ENCODE results near the gene FGFBP3. TPM values are rescaled to one million over a fixed set of nuclear protein-coding genes. Genes with fewer than 3 reads are reported as not detected.

Gene FGFBP3
- total and polyA plus RNA-seq, 2 of the 4 experiments (the other 2 are of a cell fraction), result under 0.01 to 0.36 TPM

DNA sequence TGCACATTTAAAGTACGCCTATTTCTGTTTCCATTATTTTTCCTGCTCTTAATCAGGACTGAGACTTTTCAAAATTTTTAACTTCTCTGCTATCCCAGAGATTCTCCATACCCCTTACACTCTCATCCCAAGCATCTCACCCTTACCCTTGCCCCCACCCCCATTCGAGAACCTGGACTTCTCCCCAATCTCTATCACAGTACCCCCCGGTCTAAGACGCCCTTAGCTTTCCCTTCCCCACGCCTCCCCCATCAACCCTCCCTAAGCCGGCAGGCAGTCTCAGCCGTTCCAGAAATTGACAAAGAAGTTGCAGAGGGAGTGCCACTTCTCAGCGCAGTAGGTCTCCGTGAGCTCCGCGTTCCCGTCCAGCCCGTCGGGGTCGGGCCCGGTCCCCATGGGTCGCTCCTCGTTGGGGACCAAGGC, 1.4 kb downstream of the FGFBP3 start:
- no peak for DNase-seq
- H3K36me3 ChIP-seq (ENCODE audit: control insufficient read depth, insufficient read depth, low read length), result no peaks in the 10 kb centered on the region
- H2AK5ac ChIP-seq (ENCODE audit: low read depth, low read length), result peak overlapping the region; percentile 7; the same call in 1 of the 2 replicates
- H2BK120ac ChIP-seq (ENCODE audit: low read depth, low read length), result no peak overlapping the region
- ATAC-seq (ENCODE audit: low read depth), result peak; percentile 11; the same call in 1 of the 2 replicates
- in situ Hi-C loops (cut with MboI; ENCODE audit: low sequenced_read_pairs), result loop anchor here (25.0 kb wide), 2 partner anchors 521 to 996 kb away; partner anchors contain the start of gene ANKRD1
- POLR2A ChIA-PET (ENCODE audit: unreplicated experiment), result interaction anchor here (1.2 kb wide), 1 partner anchor 16 kb away, joined by 4 read pairs; the partner anchor contains the start of gene BTAF1
- H2AK9ac ChIP-seq (replicated peaks; ENCODE audit: low read depth, low read length, poor library complexity), result peak overlapping the region; percentile 8
- peak overlapping the region; percentile 35; the same call in 1 of the 2 replicates for H3K23ac ChIP-seq (ENCODE audit: low read depth, low read length)
- 17% methylated on average over 4 of the region's 18 CpGs; no CpG with 5 or more reads in 1 of the 2 experiments for WGBS, 2 experiments (ENCODE audit: extremely low coverage in 2 of 2, insufficient read length in 1 of 2)
- H3K4me2 ChIP-seq (ENCODE audit: low read depth, low read length), result peak overlapping the region; percentile 73
- H3K79me1 ChIP-seq (ENCODE audit: low read depth in 1 of 2, low read length in 2 of 2), result peaks cover 7 to 9% of the 10 kb centered on the region in 2 experiments; a peak in 2 of 4 replicates
- no peaks in the 10 kb centered on the region for H4K20me1 ChIP-seq (ENCODE audit: insufficient read depth, low read length)
- intact Hi-C loops (cut with micrococcal nuclease), result loop anchor here (2.0 to 5.0 kb wide), 2 partner anchors 43 to 1036 kb away; partner anchors contain the start of gene RPP30
- H3K56ac ChIP-seq (ENCODE audit: extremely low read depth, insufficient read depth, low read length), result no peak overlapping the region
- H2AFZ ChIP-seq (replicated peaks; ENCODE audit: low read length, poor library complexity), result peak overlapping the region; percentile 85
- no peaks in the 10 kb centered on the region for H3K4me1 ChIP-seq (ENCODE audit: control insufficient read depth, insufficient read depth, low read length)
- H3K27me3 ChIP-seq (ENCODE audit: control insufficient read depth, insufficient read depth, low read length), result no peaks in the 10 kb centered on the region
- no peak overlapping the region for H2BK15ac ChIP-seq (ENCODE audit: low read depth, low read length)
- peak overlapping the region; percentile 63 to 80; a peak in 2 of 4 replicates for H4K8ac ChIP-seq (ENCODE audit: low read depth in 2 of 2, low read length in 2 of 2)
- no peak overlapping the region for H2BK5ac ChIP-seq (ENCODE audit: low read depth, low read length, poor library complexity, severe bottlenecking)
- peak overlapping the region; percentile 68 for H3K4ac ChIP-seq (ENCODE audit: low read depth, low read length)
- CTCF ChIA-PET, result interaction anchor here (0.6 to 1.0 kb wide), 2 partner anchors 12 to 73 kb away, joined by 3 read pairs; no protein-coding TSS in a partner anchor
- 0 out of 2 replicates have a peak overlapping the region, but pooled peaks have one; percentile 2 for H3K18ac ChIP-seq (ENCODE audit: low read depth, low read length)
- no peak overlapping the region for H2BK20ac ChIP-seq (ENCODE audit: low read depth, low read length)
- peak overlapping the region; percentile 72 for H3K4me3 ChIP-seq (ENCODE audit: insufficient read depth, low read depth, low read length)
- dilution Hi-C loops (cut with HindIII; ENCODE audit: low sequenced_read_pairs, unreplicated experiment), result no loop called here
- peak overlapping the region; percentile 36; the same call in 1 of the 2 replicates for H4K91ac ChIP-seq (ENCODE audit: insufficient read depth, low read depth, low read length)
- H3K9me3 ChIP-seq (ENCODE audit: control insufficient read depth, insufficient read depth, low read length), result no peaks in the 10 kb centered on the region
- TF ChIP-seq CHD1 (IDR thresholded peaks at IDR 0.05; ENCODE audit: low read depth, low read length) (no peak), POLR2A (IDR thresholded peaks at IDR 0.05; ENCODE audit: low read depth, low read length) (no peak), MXI1 (IDR thresholded peaks at IDR 0.05; ENCODE audit: borderline replicate concordance, low read depth, low read length) (no peak), CEBPB (IDR thresholded peaks at IDR 0.05; ENCODE audit: low read depth, low read length) (no peak), RAD21 (IDR thresholded peaks at IDR 0.05; ENCODE audit: low read length) (no peak), MAZ (IDR thresholded peaks at IDR 0.05; ENCODE audit: borderline replicate concordance, low read depth, low read length) (no peak), RFX5 (IDR thresholded peaks at IDR 0.05; ENCODE audit: low read depth, low read length) (no peak), RCOR1 (IDR thresholded peaks at IDR 0.05; ENCODE audit: insufficient replicate concordance, low read length) (no peak), NFE2L2 (IDR thresholded peaks at IDR 0.05; ENCODE audit: low read depth, low read length) (no peak), MAFK (IDR thresholded peaks at IDR 0.05; ENCODE audit: low read depth, low read length) (no peak), FOS (IDR thresholded peaks at IDR 0.05; ENCODE audit: low read depth, low read length) (no peak), BHLHE40 (IDR thresholded peaks at IDR 0.05; ENCODE audit: low read depth, low read length) (no peak)
- TF ChIP-seq, protein P1, sequence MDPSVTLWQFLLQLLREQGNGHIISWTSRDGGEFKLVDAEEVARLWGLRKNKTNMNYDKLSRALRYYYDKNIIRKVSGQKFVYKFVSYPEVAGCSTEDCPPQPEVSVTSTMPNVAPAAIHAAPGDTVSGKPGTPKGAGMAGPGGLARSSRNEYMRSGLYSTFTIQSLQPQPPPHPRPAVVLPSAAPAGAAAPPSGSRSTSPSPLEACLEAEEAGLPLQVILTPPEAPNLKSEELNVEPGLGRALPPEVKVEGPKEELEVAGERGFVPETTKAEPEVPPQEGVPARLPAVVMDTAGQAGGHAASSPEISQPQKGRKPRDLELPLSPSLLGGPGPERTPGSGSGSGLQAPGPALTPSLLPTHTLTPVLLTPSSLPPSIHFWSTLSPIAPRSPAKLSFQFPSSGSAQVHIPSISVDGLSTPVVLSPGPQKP (IDR thresholded peaks at IDR 0.05; ENCODE audit: borderline replicate concordance, low read depth, low read length), result no peak
- TF ChIP-seq, protein P2, sequence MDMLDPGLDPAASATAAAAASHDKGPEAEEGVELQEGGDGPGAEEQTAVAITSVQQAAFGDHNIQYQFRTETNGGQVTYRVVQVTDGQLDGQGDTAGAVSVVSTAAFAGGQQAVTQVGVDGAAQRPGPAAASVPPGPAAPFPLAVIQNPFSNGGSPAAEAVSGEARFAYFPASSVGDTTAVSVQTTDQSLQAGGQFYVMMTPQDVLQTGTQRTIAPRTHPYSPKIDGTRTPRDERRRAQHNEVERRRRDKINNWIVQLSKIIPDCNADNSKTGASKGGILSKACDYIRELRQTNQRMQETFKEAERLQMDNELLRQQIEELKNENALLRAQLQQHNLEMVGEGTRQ (IDR thresholded peaks at IDR 0.05; ENCODE audit: low read depth, low read length), result no peak
- no TSS peak for BruUV-seq (replicated peaks)
- H3K9ac ChIP-seq (ENCODE audit: low read depth, low read length), result peak overlapping the region; percentile 49
- no peaks in the 10 kb centered on the region for H3K9me1 ChIP-seq (ENCODE audit: insufficient read depth, low read length)
- H3K14ac ChIP-seq (replicated peaks; ENCODE audit: low read depth, low read length), result peak overlapping the region; percentile 53; the same call in 1 of the 2 replicates
- peak overlapping the region; percentile 16 for H4K5ac ChIP-seq (ENCODE audit: low read depth, low read length)
- peak overlapping the region; percentile 7; the same call in 1 of the 2 replicates for H3K27ac ChIP-seq (ENCODE audit: insufficient read depth, low read length)

Data from IMR-90 (cell line).